ENCODE results near the gene THY1.
"Not testable (repeated sequence)": the region's sequence is repeated elsewhere in the genome, so short reads cannot be mapped to it uniquely, and the experiment has no call there.

THY1 gene

DNA sequence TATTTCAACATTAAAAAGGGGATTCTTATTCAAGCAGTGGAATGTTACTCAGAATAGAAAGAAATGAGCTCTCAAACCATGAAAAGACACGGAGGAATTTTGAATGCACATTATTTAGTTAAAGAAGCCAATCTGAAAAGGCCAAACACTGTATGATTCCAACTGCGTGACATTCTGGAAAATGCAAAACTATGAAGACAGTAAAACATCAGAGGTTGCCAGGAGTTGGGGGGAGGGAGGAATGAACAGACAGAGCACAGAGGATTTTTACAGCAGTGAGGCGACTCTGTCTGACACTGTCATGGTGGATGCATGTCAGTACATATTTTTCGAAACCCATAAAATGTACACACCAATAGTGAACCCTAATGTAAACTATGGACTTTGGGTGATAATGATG lies 22.9 kb upstream of the THY1 start:
- DNase-seq (ENCODE audit: low read depth in 2 of 2): no peak

GRCh38 chr11:119445379-119445778 lies 22.4 kb upstream of the THY1 start:
- DNase-seq (ENCODE audit: low read depth in 2 of 2): no peak

- DNase-seq (ENCODE audit: low read depth in 2 of 2): no peak
Measured at GRCh38 chr11:119441898-119442243, 18.9 kb upstream of the THY1 start.

- no peak for DNase-seq (ENCODE audit: low read depth in 2 of 2)
Measured at GRCh38 chr11:119438599-119438998, 15.6 kb upstream of the THY1 start.

DNA sequence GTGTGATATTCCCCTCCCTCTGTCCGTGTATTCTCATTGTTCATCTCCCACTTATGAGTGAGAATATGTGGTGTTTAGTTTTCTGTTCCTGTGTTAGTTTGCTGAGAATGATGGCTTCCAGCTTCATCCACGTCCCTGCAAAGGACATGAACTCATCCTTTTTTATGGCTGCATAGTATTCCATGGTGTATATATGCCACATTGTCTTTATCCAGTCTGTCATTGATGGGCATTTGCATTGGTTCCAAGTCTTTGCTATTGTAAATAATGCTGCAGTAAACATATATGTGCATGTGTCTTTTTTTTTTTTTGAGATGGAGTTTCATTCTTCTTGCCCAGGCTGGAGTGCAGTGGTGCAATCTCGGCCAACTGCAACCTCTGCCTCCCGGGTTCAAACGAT lies 14.5 kb upstream of the THY1 start:
- not testable (repeated sequence) for DNase-seq (ENCODE audit: low read depth in 2 of 2)

GRCh38 chr11:119436711-119437110 lies 13.7 kb upstream of the THY1 start:
- no peak for DNase-seq (ENCODE audit: low read depth in 2 of 2)

- no peak for DNase-seq (ENCODE audit: low read depth in 2 of 2)
Measured at GRCh38 chr11:119436093-119436492, 13.1 kb upstream of the THY1 start.

DNA sequence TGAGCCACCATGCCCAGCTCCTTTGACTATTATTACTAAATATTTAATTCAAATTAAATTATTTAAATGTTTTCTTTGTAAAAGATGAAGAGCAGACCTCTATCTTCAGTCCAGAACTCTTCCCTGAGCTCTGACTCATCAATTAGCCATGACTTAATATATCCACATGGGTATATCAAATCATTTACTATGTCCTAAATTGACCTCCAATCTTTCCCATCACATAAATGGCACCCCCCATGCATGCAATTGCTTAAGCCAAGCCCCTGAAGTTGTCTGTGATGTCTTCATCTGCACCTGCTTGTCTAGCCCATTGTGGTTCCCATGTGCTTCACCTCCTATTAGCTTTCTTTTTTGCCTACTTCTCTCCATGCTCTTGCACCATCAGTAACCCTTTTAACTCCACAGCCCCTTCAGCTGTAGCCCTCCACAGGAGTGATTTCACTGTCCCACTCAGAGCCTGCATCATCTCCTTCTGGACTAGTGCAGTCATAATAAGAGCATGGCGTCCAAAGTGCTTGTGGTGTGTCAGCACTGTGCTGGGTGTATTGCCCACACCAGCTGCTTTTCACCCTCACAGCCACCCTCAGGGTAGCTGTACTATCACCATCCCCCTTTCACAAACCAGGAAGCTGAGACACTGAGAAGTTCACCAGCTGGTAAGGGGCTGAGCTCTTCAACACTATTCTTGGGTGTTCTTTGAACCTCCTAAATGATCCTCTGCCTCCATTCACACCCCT lies 11.8 kb upstream of the THY1 start:
- no peak for DNase-seq (ENCODE audit: low read depth in 2 of 2)

DNA sequence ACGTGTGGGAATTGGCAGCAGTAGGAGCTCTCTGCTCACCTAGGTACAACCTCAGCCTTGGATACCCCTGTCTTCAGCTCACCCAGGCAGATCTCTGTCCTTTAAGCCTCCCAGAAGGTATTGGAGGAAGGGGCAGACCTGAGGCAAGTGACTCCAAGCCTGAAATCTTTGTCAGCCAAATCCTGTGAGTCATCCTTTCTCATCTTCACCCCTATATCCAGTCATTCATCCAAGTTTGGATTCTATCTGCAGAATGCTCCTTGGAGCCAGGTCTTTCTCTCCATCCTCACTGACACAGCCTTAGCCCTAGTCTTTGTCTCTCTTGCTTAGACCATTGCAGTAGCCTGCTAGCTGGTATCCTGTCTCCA lies 10.4 kb upstream of the THY1 start:
- no peak for DNase-seq (ENCODE audit: low read depth in 2 of 2)

- DNase-seq (ENCODE audit: low read depth in 2 of 2): no peak
Measured at GRCh38 chr11:119432484-119433357, 9.7 kb upstream of the THY1 start.

DNA sequence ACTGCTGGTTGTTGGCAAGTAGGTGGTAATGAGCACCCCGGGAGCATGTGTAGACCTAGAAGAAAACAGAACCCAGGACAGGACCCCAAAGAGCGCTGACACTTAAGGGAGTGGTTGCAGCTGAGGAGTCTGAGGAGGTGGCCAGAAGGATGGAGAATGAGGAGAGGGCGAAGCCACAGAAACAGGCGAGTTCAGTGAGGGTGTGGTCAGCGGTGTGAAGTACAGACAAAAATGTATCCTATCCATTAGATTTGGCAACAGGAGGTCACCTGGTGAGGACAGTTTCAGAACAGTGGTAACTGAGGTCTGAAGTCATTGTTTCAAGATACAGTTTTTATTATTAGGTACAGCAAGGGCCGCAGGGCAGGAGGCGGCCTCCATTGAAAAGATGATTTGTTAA lies 8.6 kb upstream of the THY1 start:
- no peak for DNase-seq (ENCODE audit: low read depth in 2 of 2)

DNA sequence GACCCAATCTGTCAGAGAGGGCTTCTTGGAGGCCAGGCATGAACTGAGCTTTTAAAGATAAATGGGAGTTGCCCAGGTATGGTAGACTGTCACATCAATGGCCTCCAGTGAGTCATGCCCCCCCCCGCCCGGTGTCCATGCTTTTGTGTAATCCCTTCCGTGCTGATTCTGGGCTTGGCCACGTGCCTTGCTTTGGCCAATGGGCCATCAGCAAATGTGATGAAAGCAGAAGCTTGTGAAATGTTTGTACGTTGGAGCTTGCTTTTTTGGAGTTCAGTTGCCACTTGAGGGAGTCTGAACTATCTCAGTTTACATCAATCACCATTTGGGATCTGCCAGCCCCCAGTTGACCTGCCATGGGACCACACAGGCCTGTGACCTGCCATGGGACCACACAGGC lies 4.3 kb upstream of the THY1 start:
- no peak for DNase-seq (ENCODE audit: low read depth in 2 of 2)

DNA sequence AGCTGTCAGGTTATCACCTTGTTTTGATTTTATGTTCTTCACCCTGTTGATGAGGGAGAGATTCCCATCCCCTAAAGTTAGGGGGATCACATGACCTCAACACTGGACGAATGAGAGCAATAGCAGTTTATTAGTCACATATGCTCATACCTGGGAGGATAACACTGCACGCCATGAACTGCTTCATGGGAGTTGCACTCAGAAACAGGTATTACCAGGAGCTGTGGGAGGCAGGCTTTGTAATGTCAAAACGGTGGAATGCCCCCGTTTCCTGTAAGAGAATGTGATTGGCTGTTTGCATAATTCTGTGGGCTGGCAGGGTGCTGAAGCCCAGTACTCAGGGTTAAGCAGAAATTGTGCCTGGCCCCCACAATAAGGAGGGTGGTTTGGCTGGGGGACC lies 3.2 kb upstream of the THY1 start:
- no peak for DNase-seq (ENCODE audit: low read depth in 2 of 2)

GRCh38 chr11:119424775-119425174 lies 1.8 kb upstream of the THY1 start:
- no peak for DNase-seq (ENCODE audit: low read depth in 2 of 2)

- no peak for DNase-seq (ENCODE audit: low read depth in 2 of 2)
Measured at GRCh38 chr11:119424276-119424675, 1.3 kb upstream of the THY1 start.

GRCh38 chr11:119423509-119424254 lies 710 bp upstream of the THY1 start:
- no peak for DNase-seq (ENCODE audit: low read depth in 2 of 2)

DNA sequence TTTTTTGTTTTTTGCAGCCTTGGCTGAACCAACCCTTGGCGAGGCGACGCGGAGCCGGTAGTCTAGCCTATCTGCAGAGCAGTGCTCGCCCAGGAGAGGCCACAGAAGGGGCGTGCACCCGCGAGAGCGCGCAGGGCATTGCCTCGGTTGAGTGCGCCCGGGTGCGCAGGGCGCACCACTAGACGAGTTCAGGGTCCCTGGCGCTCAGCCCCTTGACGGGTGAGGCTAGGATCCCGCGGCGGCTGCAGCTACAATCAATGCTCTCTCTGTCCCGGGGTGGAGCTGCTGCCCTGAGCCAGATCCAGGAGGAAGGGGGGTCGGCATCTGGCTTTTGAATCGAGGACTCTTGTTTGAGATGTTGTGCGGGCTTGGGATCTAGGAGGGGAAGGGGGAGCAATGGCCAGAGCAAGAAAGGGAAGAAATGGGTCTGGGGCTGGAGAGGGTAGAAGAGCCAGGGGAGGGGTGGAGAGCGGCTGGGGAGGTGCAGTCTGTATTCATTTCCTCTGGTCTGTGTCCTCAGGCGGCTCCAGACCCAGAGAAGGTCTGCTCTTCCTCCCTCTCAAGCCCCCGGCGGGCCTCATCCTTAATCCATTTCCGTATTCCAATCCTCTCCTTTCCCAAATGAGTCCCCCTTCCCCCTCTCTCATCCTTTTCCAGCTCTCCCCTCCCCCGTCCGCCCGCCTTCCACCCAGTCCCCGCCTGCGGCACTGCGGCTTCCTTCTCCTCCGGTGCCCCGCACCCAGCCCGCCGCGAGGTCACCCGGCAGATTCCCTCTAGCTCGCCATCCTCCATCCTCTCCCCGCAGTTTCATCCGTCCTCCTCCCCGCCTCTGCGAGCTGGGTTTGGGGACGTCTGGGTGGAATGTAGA lies 797 bp downstream of the THY1 start:
- no peak for DNase-seq (ENCODE audit: low read depth in 2 of 2)

- DNase-seq (ENCODE audit: low read depth in 2 of 2): no peak
Measured at GRCh38 chr11:119421351-119421750, 1.6 kb downstream of the THY1 start.

DNA sequence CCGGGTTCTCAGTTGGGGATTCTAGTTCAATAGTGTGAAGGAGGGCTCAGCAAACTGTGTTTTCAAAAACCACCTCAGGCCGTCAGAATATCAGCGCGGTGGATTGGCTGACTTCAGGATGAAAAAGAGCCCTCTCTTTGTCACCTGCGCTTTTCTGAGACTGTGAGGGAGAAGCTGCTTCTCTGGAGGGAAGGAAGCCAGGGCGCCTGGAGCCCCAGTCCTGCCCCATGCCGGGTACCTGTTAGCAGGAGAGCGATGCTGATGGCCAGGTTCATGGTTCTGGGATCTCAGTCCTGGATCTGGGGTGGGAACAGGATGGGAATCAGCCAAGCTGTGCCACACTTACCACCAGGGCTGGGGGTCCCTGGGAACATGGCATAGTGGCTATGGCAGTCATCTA lies 2.3 kb downstream of the THY1 start:
- DNase-seq (ENCODE audit: low read depth in 2 of 2): no peak

- no peak for DNase-seq (ENCODE audit: low read depth in 2 of 2)
Measured at GRCh38 chr11:119419834-119420492, 3.0 kb downstream of the THY1 start.

GRCh38 chr11:119419246-119419645 lies 3.7 kb downstream of the THY1 start:
- DNase-seq (ENCODE audit: low read depth in 2 of 2): no peak

Data from activated CD8-positive, alpha-beta memory T cell treated with anti-CD3 and anti-CD28 coated beads for 4 hours (primary cell).